Measurements from ENCODE around the gene TEX19.

- no peak for TF ChIP-seq POLR2A (IDR thresholded peaks at IDR 0.05)
- TF ChIP-seq CTCF (IDR thresholded peaks at IDR 0.05): no peak
- TF ChIP-seq POLR2AphosphoS5 (IDR thresholded peaks at IDR 0.05): no peak
- TF ChIP-seq EP300 (IDR thresholded peaks at IDR 0.05): no peak
These were observed 30.7 kb upstream of the TEX19 start for GRCh38 chr17:82328141-82328993.
